Stimulated activated CD8-positive, alpha-beta memory T cell treated with anti-CD3 and anti-CD28 coated beads, Interleukin-7, amount 100 ng/mL, for 48 hours (primary cell): Measurements from ENCODE around the gene HOXA5.

Source experiments
- DNase-seq, 2 donors: peaks; one replicate each; pipeline ENCODE4 v3.0.0-alpha.2; 2020; ENCODE audit warnings: low read depth in 1 of 2; ENCODE audit errors: extremely low read depth in 1 of 2

Gene HOXA5

GRCh38 chr7:27171637-27172314 is 28.3 kb upstream of the HOXA5 start:
- no peak for DNase-seq

- no peak for DNase-seq
Measured at GRCh38 chr7:27171325-27171636, 27.8 kb upstream of the HOXA5 start.

- no peak for DNase-seq
Measured at GRCh38 chr7:27170426-27171324, 27.2 kb upstream of the HOXA5 start.

DNA sequence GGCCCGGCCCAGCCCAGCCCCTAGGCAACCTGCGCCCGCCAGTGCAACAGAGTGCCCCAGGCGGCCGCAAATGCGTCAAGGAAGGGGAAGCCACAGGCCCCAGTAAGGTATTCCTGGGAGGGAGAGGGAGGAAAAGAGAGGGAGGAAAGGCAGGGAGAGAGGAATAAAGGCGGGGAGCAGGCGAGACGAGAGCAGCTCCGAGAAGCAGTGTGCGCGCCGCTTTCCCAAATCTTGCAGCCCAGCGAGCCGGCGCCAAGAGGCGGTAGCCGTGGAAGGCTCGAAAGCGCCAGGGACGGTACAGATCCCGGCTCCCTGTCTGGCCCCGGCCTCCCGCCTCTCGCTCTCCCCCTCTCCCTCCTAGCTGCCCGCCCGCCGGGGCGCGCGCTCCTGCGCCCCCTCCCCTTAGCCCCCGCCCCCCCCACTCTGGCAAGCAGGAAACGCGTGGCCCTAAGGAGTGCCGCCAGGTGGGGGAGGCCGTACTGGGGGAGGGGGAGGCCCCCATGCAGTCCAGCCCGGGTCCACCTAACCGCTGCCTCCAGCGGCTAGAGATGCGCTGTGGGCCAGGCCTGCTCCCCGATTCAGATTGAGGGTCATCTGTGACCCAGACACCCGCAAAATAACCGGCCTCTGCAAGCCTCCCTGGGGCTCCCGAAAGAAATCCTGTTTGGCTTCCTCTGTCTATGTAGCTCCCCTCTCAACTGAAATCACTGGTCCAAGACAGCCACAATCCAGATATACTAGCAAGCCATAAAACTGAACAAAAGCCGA is 26.4 kb upstream of the HOXA5 start:
- DNase-seq, result no peak

GRCh38 chr7:27168265-27168947 is 24.9 kb upstream of the HOXA5 start:
- no peak for DNase-seq

- no peak for DNase-seq
Measured at GRCh38 chr7:27167916-27168264, 24.4 kb upstream of the HOXA5 start.

DNA sequence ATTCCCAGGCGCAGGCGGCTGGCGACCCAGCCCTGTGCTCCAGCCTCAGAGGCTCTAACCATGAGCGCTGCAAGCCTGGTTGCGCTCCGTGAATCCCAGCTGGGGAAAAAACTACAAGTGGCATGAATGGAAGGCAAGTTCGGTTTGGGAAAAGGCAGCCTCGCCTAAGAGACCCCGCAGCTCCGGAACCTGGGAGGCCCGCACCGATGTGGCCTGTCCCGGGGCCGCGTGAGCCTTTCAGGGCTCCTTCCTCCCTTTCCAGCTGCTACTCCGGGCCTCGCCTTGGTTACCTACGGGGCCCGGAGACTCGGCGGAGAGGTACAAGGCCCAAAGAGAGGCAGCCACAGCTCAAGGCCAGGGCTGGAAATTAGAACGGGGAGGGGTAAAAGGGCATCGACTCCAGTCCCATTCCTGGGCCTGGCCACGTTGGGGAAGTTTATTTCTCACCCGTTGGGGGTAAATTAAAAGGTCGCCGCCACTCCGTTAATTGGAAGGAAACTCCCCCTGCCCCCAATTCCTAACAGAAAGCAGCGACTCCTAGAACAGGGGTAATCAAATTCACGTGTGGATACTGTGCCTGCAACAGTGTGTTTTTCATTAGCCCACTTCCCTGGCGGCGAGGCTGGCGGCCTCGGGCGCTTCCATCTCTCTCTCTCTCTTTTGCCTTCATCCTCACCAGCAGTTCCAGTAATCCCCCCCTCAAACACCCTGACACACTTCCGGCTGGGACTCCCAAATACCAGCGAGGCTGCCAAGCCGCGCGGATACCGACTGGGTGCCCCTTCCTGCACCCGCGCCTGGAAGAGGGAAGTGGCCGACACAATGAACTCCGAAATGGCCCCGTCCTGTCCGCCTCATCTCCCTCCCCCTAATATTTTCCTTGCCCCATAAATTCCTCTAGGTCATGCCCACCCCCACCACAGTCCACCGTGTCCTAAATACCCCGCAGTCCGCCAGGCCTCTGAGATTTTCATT is 23.3 kb upstream of the HOXA5 start:
- DNase-seq, result no peak

GRCh38 chr7:27165996-27166530 is 22.6 kb upstream of the HOXA5 start:
- DNase-seq, result no peak

GRCh38 chr7:27165089-27165995 is 21.9 kb upstream of the HOXA5 start, which contains the start of gene HOXA9:
HOXA9 (minus strand) TSS chr7:27165537; CDS start chr7:27165457, 80 bp downstream.
- DNase-seq, result no peak

GRCh38 chr7:27164367-27165088 is 21.0 kb upstream of the HOXA5 start:
- no peak for DNase-seq

- no peak for DNase-seq
Measured at GRCh38 chr7:27164045-27164366, 20.5 kb upstream of the HOXA5 start.

GRCh38 chr7:27163288-27164044 is 20.0 kb upstream of the HOXA5 start:
- DNase-seq, result no peak

- DNase-seq, result no peak
Measured at GRCh38 chr7:27162561-27163287, 19.2 kb upstream of the HOXA5 start.

GRCh38 chr7:27161721-27162560 is 18.5 kb upstream of the HOXA5 start:
- DNase-seq, result no peak

- DNase-seq, result no peak
Measured at GRCh38 chr7:27161214-27161720, 17.8 kb upstream of the HOXA5 start.
